ENCODE measurements around the gene MYO3B. TPM values are rescaled to one million over a fixed set of nuclear protein-coding genes. Genes with fewer than 3 reads are reported as not detected.

Gene MYO3B
- total RNA-seq, 5 donors from 2014 or later (not counting 1 experiment from before 2014, with no cell fraction given), result 0.26 to 0.28 TPM; not detected in 3

DNA sequence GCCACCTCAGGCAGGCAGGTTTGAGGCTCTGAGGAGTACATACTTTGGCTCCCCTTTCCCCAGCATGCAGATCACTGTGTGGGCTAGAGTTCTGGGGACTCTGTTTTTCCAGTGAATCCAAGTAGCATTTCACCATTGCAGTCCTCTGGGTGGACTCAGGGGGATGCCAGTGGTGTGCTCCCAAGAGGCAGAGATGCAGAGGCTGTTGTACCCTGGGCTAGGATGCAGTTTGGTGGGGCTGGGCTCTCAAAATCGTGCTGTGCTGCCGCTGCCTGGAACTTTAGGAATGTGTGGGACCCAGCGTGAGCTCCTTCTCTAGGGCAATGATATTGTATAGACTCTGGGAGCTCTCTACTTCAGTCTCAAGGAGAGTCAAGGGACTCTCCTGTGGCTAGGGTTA is 104.9 kb downstream of the MYO3B start:
- CTCF ChIA-PET, result interaction anchor here in 1 of 2 donors (0.5 kb wide), 1 partner anchor 147 kb away, joined by 5 read pairs; no protein-coding TSS in a partner anchor
- H3K4me1 ChIP-seq (ENCODE audit: control insufficient read depth in 1 of 2, extremely low read depth in 1 of 2, insufficient read depth in 2 of 2, low read length in 2 of 2), result no peaks in the 10 kb centered on the region
- no peaks in the 10 kb centered on the region for H3K9me3 Mint-ChIP-seq
- no peak overlapping the region for H3K4me3 ChIP-seq (ENCODE audit: control insufficient read depth in 1 of 2, extremely low read depth in 1 of 2, low read length in 1 of 2)
- H3K36me3 ChIP-seq (ENCODE audit: control insufficient read depth in 2 of 2, extremely low read depth in 1 of 2, insufficient read depth in 1 of 2, low read length in 1 of 2), result no peaks in the 10 kb centered on the region
- H3K4me3 Mint-ChIP-seq, result no peak overlapping the region
- POLR2A ChIA-PET, result no interaction called here
- peaks cover 0 to 5% of the 10 kb centered on the region in 2 experiments for H3K27me3 ChIP-seq (replicated peaks in 1 of 2; ENCODE audit: control insufficient read depth in 2 of 2, extremely low read depth in 1 of 2, insufficient read depth in 2 of 2, low read length in 1 of 2)
- no peak for ATAC-seq (replicated peaks in 1 of 4)
- H3K9me3 ChIP-seq, result no peaks in the 10 kb centered on the region
- DNase-seq, result no peak
- H3K27ac ChIP-seq (ENCODE audit: low read length), result no peak overlapping the region
- no peaks in the 10 kb centered on the region for H3K4me1 Mint-ChIP-seq
- H3K27me3 Mint-ChIP-seq, result peaks cover 11 to 18% of the 10 kb centered on the region in 2 donors
- H3K27ac Mint-ChIP-seq, result no peak overlapping the region
- H3K36me3 Mint-ChIP-seq, result no peaks in the 10 kb centered on the region
- WGBS (ENCODE audit: insufficient coverage), result 55% methylated on average over 2 of the region's 3 CpGs

DNA sequence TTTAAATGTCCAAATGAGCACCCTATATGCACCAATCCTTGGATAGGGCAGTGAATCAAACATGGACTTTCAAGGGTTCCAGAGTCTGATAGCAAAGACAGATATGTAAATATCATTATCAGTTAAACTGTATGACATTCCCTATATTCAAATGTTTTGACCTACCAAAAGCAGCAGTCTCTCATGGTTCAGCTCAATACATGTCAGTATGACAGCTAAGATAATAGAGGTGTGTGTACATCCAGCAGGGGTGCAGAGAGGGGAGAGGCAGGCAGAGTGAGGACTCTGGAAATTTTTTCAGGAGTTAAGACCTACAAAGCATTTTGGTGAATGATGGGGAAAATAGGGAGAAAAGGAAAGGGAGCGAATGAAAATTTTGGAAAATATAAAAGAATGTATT is 106.3 kb downstream of the MYO3B start:
- no peaks in the 10 kb centered on the region for H3K9me3 Mint-ChIP-seq
- H3K36me3 ChIP-seq (ENCODE audit: control insufficient read depth in 2 of 2, extremely low read depth in 1 of 2, insufficient read depth in 1 of 2, low read length in 1 of 2), result no peaks in the 10 kb centered on the region
- peaks cover 0 to 5% of the 10 kb centered on the region in 2 experiments for H3K27me3 ChIP-seq (replicated peaks in 1 of 2; ENCODE audit: control insufficient read depth in 2 of 2, extremely low read depth in 1 of 2, insufficient read depth in 2 of 2, low read length in 1 of 2)
- H3K4me1 ChIP-seq (ENCODE audit: control insufficient read depth in 1 of 2, extremely low read depth in 1 of 2, insufficient read depth in 2 of 2, low read length in 2 of 2), result no peaks in the 10 kb centered on the region
- H3K4me3 Mint-ChIP-seq, result no peak overlapping the region
- H3K27ac Mint-ChIP-seq, result no peak overlapping the region
- ATAC-seq (replicated peaks in 1 of 4) (no peak), DNase-seq (no peak)
- H3K4me3 ChIP-seq (ENCODE audit: control insufficient read depth in 1 of 2, extremely low read depth in 1 of 2, low read length in 1 of 2), result no peak overlapping the region
- no peaks in the 10 kb centered on the region for H3K36me3 Mint-ChIP-seq
- no peak overlapping the region for H3K27ac ChIP-seq (ENCODE audit: low read length)
- peaks cover 15 to 21% of the 10 kb centered on the region in 2 donors for H3K27me3 Mint-ChIP-seq
- H3K4me1 Mint-ChIP-seq, result no peaks in the 10 kb centered on the region
- POLR2A ChIA-PET, result no interaction called here
- no peaks in the 10 kb centered on the region for H3K9me3 ChIP-seq
- CTCF ChIA-PET, result no interaction called here
- no CpG with 5 or more reads among the region's 1 CpG for WGBS (ENCODE audit: insufficient coverage)

DNA sequence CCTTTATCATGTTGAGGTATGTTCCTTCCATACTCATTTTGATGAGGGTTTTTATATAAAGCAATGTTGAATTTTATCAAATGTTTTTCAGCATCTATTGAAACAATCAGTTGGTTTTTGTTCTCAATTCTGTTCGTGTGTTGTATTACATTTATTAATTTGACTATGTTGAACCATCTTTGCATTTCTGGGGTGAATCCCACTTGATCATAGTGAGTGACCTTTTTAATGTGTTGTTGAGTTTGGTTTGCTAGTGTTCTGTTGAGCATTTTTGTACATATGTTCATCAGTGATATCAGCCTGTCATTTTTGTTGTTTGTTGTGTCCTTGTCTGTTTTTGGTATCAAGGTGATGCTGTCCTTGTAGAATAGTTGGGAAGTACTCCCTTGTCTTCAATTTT is 110.9 kb downstream of the MYO3B start:
- Mint-ChIP-seq H3K27me3 (peaks cover 20 to 21% of the 10 kb centered on the region in 2 donors), H3K4me1 (no peaks in the 10 kb centered on the region), H3K36me3 (peaks cover 4% of the 10 kb centered on the region), H3K9me3 (peaks cover 15 to 21% (median 16%) of the 10 kb centered on the region in 3 donors), H3K27ac (no peak overlapping the region), H3K4me3 (no peak overlapping the region)
- CTCF ChIA-PET, result no interaction called here
- Histone ChIP-seq H3K4me3 (ENCODE audit: control insufficient read depth in 1 of 2, extremely low read depth in 1 of 2, low read length in 1 of 2) (no peak overlapping the region), H3K9me3 (no peaks in the 10 kb centered on the region), H3K4me1 (ENCODE audit: control insufficient read depth in 1 of 2, extremely low read depth in 1 of 2, insufficient read depth in 2 of 2, low read length in 2 of 2) (no peaks in the 10 kb centered on the region), H3K36me3 (ENCODE audit: control insufficient read depth in 2 of 2, extremely low read depth in 1 of 2, insufficient read depth in 1 of 2, low read length in 1 of 2) (no peaks in the 10 kb centered on the region), H3K27ac (ENCODE audit: low read length) (no peak overlapping the region), H3K27me3 (replicated peaks in 1 of 2; ENCODE audit: control insufficient read depth in 2 of 2, extremely low read depth in 1 of 2, insufficient read depth in 2 of 2, low read length in 1 of 2) (no peaks in the 10 kb centered on the region)
- POLR2A ChIA-PET, result no interaction called here
- no peak for ATAC-seq (replicated peaks in 1 of 4)
- 67% methylated on average over 1 of the region's 1 CpG for WGBS (ENCODE audit: insufficient coverage)
- no peak for DNase-seq

DNA sequence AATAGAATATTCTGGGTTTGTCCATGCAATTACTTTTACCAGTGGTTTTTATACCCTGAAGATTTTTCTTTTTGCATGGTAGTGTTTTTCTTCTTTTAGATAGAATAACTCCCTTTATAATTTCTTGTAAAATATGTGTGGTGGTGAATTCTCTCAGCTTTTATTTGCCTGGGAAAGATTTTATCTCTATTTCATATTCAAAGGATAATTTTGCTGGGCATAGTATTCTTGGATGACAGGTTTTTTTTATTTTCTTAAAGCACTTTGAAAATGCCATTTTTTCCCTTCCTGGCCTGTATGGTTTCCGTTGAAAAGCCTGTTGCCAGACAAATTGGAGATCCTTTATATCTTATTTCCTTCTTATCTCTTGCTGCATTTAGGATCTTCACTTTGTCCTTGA is 113.5 kb downstream of the MYO3B start:
- ATAC-seq (replicated peaks in 1 of 4) (no peak), DNase-seq (no peak)
- no peak overlapping the region for H3K4me3 Mint-ChIP-seq
- POLR2A ChIA-PET, result no interaction called here
- no peaks in the 10 kb centered on the region for H3K27me3 ChIP-seq (replicated peaks in 1 of 2; ENCODE audit: control insufficient read depth in 2 of 2, extremely low read depth in 1 of 2, insufficient read depth in 2 of 2, low read length in 1 of 2)
- peaks cover 19 to 26% (median 21%) of the 10 kb centered on the region in 3 donors for H3K9me3 Mint-ChIP-seq
- CTCF ChIA-PET, result interaction anchor here in 1 of 2 donors (0.6 kb wide), 1 partner anchor 34 kb away, joined by 3 read pairs; no protein-coding TSS in a partner anchor
- peaks cover 4% of the 10 kb centered on the region for H3K36me3 Mint-ChIP-seq
- H3K27me3 Mint-ChIP-seq, result peaks cover 22 to 27% of the 10 kb centered on the region in 2 donors
- H3K4me1 ChIP-seq (ENCODE audit: control insufficient read depth in 1 of 2, extremely low read depth in 1 of 2, insufficient read depth in 2 of 2, low read length in 2 of 2), result no peaks in the 10 kb centered on the region
- H3K9me3 ChIP-seq, result no peaks in the 10 kb centered on the region
- H3K27ac ChIP-seq (ENCODE audit: low read length), result no peak overlapping the region
- no CpG with 5 or more reads among the region's 1 CpG for WGBS (ENCODE audit: insufficient coverage)
- no peaks in the 10 kb centered on the region for H3K36me3 ChIP-seq (ENCODE audit: control insufficient read depth in 2 of 2, extremely low read depth in 1 of 2, insufficient read depth in 1 of 2, low read length in 1 of 2)
- no peaks in the 10 kb centered on the region for H3K4me1 Mint-ChIP-seq
- H3K4me3 ChIP-seq (ENCODE audit: control insufficient read depth in 1 of 2, extremely low read depth in 1 of 2, low read length in 1 of 2), result no peak overlapping the region
- no peak overlapping the region for H3K27ac Mint-ChIP-seq

GRCh38 chr2:170292415-170292814 is 114.5 kb downstream of the MYO3B start:
- Mint-ChIP-seq H3K4me1 (no peaks in the 10 kb centered on the region), H3K36me3 (peaks cover 4% of the 10 kb centered on the region), H3K4me3 (no peak overlapping the region), H3K27me3 (peaks cover 20 to 29% of the 10 kb centered on the region in 2 donors), H3K27ac (no peak overlapping the region), H3K9me3 (peaks cover 19 to 26% (median 21%) of the 10 kb centered on the region in 3 donors)
- H3K27ac ChIP-seq (ENCODE audit: low read length), result no peak overlapping the region
- no peaks in the 10 kb centered on the region for H3K9me3 ChIP-seq
- no peak for DNase-seq
- POLR2A ChIA-PET, result no interaction called here
- H3K4me1 ChIP-seq (ENCODE audit: control insufficient read depth in 1 of 2, extremely low read depth in 1 of 2, insufficient read depth in 2 of 2, low read length in 2 of 2), result no peaks in the 10 kb centered on the region
- no peak overlapping the region for H3K4me3 ChIP-seq (ENCODE audit: control insufficient read depth in 1 of 2, extremely low read depth in 1 of 2, low read length in 1 of 2)
- CTCF ChIA-PET, result no interaction called here
- 80% methylated on average over 1 of the region's 3 CpGs for WGBS (ENCODE audit: insufficient coverage)
- ATAC-seq (replicated peaks in 1 of 4), result no peak
- no peaks in the 10 kb centered on the region for H3K36me3 ChIP-seq (ENCODE audit: control insufficient read depth in 2 of 2, extremely low read depth in 1 of 2, insufficient read depth in 1 of 2, low read length in 1 of 2)
- no peaks in the 10 kb centered on the region for H3K27me3 ChIP-seq (replicated peaks in 1 of 2; ENCODE audit: control insufficient read depth in 2 of 2, extremely low read depth in 1 of 2, insufficient read depth in 2 of 2, low read length in 1 of 2)

- Mint-ChIP-seq H3K27me3 (peaks cover 9 to 10% of the 10 kb centered on the region in 2 donors), H3K36me3 (no peaks in the 10 kb centered on the region), H3K4me1 (no peaks in the 10 kb centered on the region), H3K27ac (no peak overlapping the region), H3K4me3 (no peak overlapping the region), H3K9me3 (peaks cover 6 to 12% (median 7%) of the 10 kb centered on the region in 3 donors)
- Histone ChIP-seq H3K9me3 (no peaks in the 10 kb centered on the region), H3K4me3 (ENCODE audit: control insufficient read depth in 1 of 2, extremely low read depth in 1 of 2, low read length in 1 of 2) (no peak overlapping the region), H3K36me3 (ENCODE audit: control insufficient read depth in 2 of 2, extremely low read depth in 1 of 2, insufficient read depth in 1 of 2, low read length in 1 of 2) (no peaks in the 10 kb centered on the region), H3K27me3 (replicated peaks in 1 of 2; ENCODE audit: control insufficient read depth in 2 of 2, extremely low read depth in 1 of 2, insufficient read depth in 2 of 2, low read length in 1 of 2) (no peaks in the 10 kb centered on the region), H3K27ac (ENCODE audit: low read length) (no peak overlapping the region), H3K4me1 (ENCODE audit: control insufficient read depth in 1 of 2, extremely low read depth in 1 of 2, insufficient read depth in 2 of 2, low read length in 2 of 2) (no peaks in the 10 kb centered on the region)
- DNase-seq (no peak), ATAC-seq (replicated peaks in 1 of 4) (no peak)
- no CpG with 5 or more reads among the region's 3 CpGs for WGBS (ENCODE audit: insufficient coverage)
- ChIA-PET POLR2A (no interaction called here), CTCF (no interaction called here)
Measured at GRCh38 chr2:170297496-170297895, 119.5 kb downstream of the MYO3B start.

DNA sequence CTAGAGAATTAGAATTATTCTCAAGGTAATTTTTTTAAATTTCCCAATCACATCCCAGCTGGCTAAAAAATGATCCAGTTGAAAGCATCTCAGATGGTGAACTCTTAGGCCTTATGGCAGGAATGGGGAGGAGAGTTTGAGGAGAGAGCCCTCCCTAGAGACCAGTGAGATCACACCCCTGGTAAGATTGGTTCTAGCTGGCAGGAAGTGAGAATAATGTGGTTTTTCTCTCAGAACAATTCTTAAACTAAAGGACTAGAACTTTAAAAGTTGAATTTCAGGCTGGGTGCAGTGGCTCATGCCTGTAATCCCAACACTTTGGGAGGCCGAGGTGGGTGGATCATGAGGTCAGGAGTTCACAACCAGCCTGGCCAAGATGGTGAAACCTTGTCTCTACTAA is 120.2 kb downstream of the MYO3B start:
- Mint-ChIP-seq H3K4me1 (no peaks in the 10 kb centered on the region), H3K36me3 (no peaks in the 10 kb centered on the region), H3K27me3 (peaks cover 9 to 10% of the 10 kb centered on the region in 2 donors), H3K4me3 (no peak overlapping the region), H3K9me3 (peaks cover 3 to 7% (median 6%) of the 10 kb centered on the region in 3 donors), H3K27ac (no peak overlapping the region)
- no peak overlapping the region for H3K27ac ChIP-seq (ENCODE audit: low read length)
- POLR2A ChIA-PET, result no interaction called here
- CTCF ChIA-PET, result no interaction called here
- 43% methylated on average over 1 of the region's 1 CpG for WGBS (ENCODE audit: insufficient coverage)
- H3K36me3 ChIP-seq (ENCODE audit: control insufficient read depth in 2 of 2, extremely low read depth in 1 of 2, insufficient read depth in 1 of 2, low read length in 1 of 2), result no peaks in the 10 kb centered on the region
- no peaks in the 10 kb centered on the region for H3K27me3 ChIP-seq (replicated peaks in 1 of 2; ENCODE audit: control insufficient read depth in 2 of 2, extremely low read depth in 1 of 2, insufficient read depth in 2 of 2, low read length in 1 of 2)
- no peaks in the 10 kb centered on the region for H3K4me1 ChIP-seq (ENCODE audit: control insufficient read depth in 1 of 2, extremely low read depth in 1 of 2, insufficient read depth in 2 of 2, low read length in 2 of 2)
- no peak overlapping the region for H3K4me3 ChIP-seq (ENCODE audit: control insufficient read depth in 1 of 2, extremely low read depth in 1 of 2, low read length in 1 of 2)
- no peak for DNase-seq
- H3K9me3 ChIP-seq, result no peaks in the 10 kb centered on the region
- ATAC-seq (replicated peaks in 1 of 4), result no peak
